ENCODE measurements around the gene SORBS1.

The SORBS1 gene

DNA sequence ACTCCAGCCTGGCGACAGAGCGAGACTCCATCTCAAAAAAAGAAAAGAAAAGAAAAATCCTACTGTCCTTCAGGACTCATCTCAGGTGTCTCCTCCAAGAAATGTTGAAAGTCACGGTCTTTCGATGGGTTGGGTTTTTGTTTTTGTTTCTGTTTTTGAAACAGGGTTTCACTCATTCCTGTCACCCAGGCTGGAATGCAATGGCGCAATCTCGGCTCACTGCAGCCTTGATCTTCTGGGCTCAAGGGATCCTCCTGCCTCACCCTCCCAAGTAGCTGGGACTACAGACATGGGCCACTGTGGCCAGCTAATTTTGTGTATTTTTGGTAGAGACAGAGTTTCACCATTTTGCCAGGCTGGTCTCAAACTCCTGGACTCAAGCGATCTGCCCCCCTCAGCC is 3.1 kb upstream of the SORBS1 start:
- no peak for DNase-seq

DNA sequence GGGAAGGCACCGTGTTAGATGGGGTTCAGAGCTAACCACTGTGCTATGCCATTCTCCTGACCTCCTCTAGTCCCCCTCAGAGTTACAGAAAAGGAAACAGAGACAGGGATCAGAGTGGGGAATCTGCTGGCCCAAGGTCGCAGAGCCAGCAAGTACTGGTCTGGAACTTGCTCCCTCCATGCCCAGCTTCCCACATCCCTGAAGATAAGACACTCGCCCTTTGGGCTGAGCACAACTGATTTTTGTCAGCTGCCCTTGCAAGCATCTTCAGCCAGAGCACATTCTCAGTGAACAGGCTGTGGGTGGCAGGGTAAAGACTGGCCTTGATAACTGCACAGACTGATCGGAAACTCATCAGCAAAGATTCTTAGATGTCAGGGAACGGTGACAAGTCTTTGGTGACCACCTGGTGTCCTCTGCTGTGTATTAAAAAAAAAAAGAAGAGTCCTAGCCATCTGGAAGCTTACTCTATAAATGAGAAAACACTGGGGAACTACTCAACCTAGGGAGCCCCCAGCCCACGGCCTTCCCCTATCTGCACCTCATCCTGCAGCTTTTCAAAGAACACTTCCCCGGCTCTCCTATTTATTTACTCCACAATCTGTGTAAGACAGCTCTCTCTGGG is 1.3 kb upstream of the SORBS1 start:
- no peak for DNase-seq

DNA sequence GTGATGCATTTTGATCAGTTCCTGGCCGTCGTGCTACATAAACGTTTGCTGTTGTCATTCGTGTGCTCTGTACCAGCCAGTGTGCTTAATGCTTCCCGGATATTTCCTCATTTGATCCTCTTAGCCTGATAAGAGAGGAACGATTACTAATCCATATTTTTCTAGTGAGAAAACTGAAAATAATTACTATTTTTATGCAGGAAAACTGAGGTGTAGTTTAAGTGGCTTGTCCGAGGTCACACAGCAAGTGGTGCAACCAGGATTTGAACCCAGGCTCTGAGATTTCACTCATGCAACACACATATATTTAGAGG is 650 bp upstream of the SORBS1 start:
- DNase-seq = no peak

DNA sequence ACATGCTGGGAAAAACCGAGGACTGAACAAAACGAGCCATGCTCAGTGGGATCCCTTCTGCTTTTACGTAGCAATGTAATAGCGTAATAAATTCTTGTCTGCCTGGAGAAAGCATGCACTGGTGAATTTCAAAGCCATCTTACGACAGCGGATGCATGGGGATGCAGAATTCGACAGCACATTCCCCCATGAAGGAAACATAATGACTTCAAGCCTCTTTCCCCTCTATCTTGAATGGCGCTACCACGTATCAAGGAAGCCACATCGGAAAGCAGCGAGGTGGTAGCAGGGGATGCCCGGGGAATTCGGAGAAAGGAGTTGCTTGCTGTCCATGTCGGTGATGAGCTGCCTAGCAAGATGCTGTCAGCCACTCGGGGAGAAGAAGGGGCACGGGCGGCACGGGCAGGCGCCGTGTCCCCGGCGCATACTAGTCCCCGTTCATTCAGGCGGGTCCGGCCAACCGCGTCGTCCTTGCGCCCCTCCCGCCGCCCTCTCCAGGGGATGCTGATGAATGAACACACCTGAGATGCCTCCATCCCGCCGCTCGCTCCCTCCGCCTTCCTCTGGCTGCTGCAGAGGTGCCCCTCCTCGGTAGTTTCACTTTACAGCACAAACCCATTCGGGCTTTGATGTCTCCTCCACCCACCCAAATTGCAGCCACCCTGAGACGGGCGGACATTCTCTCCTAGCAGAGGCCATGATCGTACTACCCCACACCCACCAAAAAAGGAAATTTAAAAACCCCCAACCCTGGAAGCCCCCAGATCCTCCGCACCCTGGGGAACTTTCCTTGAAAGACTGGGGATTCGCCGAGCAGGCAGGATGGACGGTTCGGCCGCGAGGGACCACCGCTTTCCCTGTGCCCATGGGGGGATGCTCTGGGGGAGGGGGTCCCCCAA is 644 bp downstream of the SORBS1 start:
- DNase-seq = peak; percentile 79

DNA sequence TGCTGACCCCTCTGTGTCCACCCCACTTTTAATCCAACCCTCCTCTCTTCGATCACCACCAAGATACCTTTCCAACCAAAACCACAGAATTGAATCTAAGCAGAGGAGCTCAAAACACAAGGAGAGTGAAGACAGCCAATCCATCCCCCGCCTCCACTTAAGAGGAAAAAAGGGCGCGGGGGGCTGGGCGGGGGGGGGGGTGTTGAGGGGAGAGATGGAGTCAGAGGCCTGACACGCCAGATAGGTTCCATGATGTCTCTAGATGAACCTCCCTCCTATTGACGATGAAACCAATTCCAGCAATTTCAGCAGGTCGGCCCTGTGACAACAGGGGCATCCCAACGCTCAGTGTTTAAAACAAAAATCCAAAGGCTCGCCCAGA is 1.3 kb downstream of the SORBS1 start:
- peak; percentile 58 for DNase-seq

DNA sequence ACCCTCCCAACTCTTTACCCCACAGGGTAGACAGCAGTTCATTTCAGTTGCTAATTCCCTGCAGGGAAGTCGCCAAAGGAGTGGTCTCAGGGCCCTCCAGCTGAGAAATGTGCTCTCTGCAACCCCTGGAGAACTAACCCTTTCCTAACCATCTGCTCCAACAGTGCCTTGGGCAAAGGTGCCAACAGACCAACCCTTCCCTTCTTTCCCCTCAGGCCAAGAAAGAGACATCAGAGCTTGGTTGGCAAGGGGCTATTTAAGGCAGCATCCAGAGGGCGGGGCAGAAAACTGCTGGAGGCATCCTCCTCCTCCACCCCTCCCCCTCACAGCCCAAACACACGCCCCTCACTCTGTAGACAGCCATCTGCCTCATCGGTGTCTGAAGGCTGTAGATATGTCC is 1.7 kb downstream of the SORBS1 start:
- peak; percentile 86 for DNase-seq

DNA sequence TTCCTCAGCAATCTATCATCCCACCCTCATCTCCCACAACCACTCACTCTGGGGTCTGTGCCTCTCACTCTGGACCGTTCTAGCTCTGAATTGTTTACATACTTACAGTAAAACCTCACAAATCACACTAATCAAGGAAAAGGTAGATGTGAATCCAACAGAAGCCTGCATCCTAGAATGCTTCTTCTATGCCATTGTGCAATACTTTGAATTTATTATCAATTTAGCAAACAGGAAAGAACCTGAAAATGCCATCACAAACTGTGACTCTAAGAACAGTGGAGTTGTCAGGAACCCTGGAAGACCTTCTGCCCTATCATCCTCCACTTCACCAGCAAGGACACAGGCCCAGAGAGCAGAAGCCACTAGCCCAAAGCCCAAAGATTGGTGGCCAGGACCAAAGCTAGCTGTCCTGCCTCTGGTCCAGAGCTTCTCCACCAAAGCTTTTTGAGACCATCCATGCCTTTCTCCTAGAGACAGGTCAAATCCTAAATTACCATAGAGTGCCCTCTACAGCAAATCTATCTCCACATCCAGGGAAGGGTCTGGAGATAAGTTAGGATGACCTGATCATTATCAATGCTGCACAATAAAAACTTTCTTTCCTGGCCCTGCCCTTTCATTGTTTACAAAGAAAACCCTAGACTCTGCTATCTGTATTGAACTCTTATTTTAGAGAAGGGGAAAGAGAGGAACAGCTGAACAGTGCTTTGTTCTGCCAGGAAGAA is 2.4 kb downstream of the SORBS1 start:
- DNase-seq = no peak

DNA sequence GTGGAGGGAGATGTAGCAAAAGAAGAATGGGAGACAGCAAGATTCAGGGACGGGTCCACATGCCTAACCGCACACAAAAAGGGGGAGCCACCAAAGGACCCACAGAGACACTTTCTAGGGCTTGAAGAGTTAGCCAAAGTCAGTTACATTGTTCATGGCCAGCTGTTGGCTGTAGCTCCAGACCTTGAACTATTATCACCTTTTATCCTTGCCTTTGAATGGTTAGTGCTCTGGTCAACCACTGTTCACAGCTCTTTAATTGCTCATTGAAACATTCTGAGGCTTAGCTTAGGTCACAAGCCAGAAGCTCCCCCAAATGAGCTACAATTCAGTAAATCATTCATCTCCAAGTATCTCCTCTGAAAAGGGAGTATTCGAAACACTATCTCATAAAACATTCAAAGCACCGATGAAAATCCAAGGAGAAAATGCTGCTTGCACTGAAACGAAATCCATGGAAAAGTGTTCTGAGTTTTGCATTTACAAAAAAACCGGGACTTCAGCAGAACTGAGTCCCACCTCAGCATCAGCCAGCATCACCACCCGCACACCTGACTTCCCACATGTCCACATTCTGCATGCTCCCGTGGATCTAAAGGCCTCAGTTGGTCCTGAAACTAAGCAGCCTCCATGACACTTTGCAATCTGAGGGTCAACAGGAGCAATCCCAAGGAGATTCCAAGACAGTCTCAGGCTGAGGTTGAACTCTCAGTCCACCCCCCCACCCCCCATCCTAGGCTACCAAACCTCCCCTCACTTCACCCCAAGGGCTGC is 4.0 kb downstream of the SORBS1 start:
- no peak for DNase-seq

DNA sequence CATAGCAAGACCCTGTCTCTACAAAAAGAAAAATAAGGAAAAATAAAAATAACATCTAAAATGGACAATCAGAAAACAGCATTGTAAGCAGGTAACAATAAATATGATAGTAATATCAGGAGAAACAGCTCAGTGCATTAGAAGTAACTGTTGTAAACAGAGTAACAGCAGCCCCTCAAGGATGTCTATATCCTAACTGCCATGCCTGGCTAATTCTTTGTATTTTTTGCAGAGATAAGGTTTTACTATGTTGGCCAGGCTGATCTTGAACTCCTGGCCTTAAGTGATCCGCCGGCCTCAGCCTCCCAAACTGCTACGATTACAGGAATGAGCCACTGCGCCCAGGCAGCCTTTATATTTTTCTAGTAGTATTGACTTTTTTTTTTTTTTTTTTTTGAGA is 7.5 kb downstream of the SORBS1 start:
- no peak for DNase-seq

DNA sequence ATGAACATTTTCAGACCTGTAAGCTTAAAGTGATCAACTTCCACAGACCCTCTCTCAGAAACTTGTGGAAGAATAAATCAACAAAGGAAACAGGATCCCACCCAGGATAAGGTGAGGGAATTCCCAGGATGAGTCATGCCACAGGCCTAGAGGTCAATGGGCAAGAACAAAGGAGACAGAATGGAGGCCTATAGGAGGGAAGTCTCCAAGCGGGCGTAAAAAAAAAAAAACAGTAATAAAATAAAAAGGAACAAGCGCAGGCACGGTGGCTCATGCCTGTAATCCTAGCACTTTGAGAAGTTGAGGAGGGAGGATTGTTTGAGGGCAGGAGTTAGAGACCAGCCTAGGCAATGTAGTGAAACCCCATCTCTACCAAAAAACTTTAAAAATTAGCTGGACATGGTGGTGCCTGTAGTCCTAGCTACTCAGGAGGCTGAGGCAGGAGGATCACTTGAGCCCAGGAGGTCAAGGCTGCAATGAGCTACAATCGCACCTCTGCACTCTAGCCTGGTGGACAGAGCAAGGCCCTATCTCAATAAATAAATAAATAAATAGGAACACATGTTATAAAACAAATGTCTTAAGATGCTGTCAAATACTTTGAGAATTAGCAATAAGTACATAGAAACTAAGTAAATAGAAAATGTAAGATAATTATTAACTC is 8.4 kb downstream of the SORBS1 start:
- DNase-seq = peak; percentile 37

DNA sequence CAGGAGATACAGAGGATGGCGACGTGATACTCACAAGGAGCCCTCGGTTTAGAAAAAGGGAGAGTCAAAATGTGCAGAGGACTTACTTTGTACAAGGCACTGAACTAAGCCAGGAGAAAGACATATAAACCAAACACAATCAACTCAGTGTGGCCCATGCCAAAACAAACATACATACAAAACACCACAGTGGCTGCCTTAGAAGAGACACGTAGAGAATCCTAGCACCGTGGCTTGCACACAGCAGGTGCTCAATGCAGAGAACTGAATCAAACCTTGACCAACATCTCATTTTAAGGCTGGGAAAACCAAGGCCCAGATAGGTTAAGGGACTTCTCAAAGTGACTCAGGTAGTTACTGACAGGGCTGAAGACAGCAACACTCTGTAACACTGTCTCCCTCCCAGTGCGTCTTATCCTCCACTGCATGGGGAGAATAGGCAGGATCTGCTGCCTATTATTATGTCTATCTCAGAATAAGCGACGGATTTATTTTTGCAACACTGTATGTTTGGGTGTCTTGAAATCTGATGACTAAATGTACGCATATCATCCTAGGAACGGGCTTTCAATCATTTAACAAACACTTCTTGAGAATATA is 11.0 kb downstream of the SORBS1 start:
- peak; percentile 66 for DNase-seq

DNA sequence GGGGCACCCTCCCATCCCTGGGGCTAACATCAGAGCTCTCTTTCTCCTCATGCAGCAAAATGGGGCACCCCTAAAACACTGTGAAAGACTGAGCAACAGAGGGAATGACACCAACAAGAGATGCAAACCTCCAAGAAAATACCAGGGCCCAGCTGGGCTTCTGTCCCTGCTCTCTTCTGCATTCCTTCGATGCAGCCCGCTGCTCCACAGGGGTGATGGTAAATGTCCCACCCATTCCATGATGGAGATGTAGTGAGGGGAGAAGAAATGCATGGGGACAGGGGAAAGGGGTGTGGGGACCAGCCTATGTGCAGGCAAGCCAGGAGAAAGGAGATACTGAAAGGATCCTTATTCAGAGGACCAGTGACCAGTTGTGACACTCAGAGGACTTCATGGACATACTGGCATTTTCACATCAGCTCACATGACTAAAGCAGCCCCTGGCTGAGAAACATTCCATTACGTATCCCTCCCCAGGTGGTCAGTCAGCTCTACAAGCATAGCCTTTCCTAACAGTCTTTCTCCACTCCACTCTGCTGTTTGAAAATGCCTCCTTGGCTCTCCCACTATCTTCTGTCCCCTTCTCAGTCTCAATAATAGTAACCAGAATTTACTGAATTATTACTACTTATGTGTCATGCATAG is 13.3 kb downstream of the SORBS1 start:
- DNase-seq = no peak

DNA sequence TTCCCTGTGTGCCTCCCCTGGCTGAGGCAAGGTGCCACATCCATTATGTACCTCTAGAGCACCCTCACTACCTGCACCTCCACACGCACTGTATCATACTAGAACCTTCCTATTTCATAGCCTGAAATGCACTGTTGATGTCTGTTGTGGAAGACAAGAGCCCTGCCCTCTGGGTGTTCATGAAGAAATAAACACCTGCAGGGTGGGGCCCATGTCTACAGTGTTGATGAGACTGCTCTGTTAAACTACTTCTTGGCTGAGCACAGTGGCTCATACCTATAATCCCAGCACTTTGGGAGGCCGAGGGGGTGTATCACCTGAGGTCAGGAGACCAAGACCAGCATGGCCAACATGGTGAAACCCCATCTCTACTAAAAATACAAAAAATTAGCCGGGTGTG is 14.0 kb downstream of the SORBS1 start:
- no peak for DNase-seq

DNA sequence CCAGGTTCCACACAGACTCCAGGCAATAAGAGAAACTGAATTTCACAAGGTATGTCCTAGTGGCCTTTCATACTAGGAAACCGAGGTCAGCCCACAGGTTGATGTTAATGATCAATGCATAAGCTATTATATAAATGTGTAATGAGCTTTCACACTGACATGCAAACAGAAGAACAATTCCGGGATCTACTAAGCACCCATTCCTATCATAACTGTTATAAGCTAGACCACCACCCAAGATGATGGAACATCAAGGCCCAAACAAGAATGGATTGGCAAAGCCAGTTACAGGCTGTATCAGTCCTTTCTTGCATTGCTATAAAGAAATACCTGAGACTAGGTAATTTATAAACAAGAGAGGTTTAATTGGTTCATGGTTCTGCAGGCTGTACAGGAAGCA is 15.2 kb downstream of the SORBS1 start:
- no peak for DNase-seq

DNA sequence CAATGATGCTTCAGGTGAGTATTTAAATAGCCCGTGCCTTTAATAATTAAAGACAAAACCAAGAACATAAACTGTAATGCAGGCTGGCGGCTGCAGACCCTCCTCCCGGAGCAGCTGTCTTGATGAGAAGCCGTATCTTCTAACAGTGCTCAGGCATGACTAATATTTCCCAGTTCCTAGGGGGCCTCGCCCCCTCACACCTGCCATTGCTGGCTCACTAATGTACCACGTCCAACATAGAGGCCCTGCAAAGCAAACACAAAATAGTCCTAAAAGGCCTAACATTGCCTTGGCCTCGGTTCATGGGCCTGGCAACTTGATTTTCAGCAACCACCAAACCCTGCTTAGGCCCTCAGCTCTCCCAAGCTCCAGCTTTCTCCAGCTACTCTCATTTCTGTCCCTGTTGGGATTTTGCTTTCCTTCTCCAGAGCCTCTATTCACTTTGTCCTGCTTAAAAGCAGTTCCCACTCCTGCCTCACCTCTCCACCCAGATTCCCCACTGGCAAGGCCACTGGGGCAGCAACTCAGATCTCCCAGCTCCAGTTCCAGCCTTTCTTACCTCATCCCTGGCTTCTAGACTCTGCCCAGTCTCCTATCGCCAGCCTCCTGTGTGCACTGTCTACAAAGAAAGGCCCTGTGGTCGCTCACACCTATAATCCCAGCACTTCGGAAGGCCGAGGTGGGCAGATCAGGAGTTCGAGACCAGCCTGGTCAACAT is 16.2 kb downstream of the SORBS1 start:
- DNase-seq = peak; percentile 59

DNA sequence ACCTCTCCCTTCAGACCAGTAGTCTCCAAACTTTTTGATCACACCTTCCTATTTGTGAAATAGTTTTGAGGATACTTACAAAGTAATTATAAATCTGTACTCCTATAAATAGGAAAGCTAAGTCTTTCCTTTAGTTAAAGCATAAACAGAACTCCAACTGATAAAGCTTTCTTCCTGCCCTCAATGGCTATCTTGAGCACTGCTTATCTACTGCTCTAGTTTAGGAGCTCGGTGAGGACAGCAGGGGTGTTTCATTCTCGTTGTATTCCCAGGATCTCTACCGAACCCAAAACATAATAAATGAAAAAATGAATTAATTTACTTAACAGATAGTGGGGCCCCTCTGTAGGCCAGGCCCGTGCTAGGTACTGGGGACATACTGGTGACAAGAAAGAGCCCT is 17.7 kb downstream of the SORBS1 start:
- no peak for DNase-seq

DNA sequence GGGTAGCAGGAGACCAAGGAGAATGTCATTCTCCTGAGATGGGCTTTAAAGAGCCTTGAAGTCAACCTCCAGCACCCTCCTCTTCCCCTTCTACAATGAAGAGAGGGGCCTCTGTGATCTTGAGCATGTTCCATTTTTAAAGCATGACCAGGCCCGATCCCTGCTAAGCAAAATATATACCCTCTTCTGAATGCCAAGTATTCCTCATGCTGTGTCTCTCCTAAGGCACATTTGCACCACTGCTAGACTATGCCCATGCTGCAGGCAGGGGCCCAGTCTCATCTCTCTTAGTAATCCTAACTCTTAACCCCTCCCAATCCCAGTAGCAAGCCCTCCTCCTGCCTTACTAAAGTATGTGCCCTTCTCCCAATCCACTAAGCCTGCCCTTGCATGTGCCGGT is 18.4 kb downstream of the SORBS1 start:
- DNase-seq = peak; percentile 79

DNA sequence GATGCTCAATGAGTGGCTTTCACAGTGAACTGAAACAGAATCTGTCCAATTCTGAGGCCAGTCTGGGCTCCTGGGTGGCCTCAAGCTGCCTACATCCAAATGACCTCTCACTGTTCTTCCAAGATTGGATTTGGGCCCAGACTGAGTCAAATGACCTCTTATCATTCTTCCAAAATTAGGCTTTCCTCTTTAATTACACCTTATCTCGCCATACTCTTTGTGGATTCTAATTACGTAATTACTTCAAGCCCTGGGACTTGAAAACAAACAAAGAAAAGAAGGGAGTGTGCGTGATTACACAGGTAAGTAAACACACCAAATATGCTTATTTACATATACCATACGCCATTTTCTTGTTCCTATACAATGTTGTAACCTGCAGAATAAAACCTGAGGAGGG is 18.8 kb downstream of the SORBS1 start:
- peak; percentile 88 for DNase-seq

DNA sequence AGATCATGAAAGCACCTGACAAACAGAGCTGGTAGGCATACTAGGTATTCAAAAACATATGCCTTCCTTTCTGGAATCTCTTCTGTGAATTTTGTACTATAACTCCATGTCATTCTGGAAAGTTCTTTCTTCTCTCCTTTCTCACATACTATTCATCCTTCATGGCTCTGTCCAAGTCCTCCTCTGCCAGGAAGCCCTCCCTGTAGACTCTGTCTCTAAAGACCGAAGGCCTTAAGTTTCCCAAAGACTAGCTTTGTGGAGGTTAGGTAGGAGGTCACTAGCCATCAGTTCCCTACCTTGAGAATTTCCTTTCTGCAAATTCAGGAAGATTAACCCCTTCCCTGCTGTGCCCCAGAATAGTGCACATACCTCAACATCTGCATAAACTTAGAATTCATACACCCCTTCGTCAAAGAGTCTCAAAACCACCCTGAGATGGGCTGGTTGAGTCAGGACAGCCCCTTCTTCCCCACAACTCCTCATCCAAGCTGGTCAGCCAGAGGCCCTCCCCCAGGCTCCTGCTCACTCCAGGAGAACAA is 20.6 kb downstream of the SORBS1 start:
- DNase-seq = no peak

DNA sequence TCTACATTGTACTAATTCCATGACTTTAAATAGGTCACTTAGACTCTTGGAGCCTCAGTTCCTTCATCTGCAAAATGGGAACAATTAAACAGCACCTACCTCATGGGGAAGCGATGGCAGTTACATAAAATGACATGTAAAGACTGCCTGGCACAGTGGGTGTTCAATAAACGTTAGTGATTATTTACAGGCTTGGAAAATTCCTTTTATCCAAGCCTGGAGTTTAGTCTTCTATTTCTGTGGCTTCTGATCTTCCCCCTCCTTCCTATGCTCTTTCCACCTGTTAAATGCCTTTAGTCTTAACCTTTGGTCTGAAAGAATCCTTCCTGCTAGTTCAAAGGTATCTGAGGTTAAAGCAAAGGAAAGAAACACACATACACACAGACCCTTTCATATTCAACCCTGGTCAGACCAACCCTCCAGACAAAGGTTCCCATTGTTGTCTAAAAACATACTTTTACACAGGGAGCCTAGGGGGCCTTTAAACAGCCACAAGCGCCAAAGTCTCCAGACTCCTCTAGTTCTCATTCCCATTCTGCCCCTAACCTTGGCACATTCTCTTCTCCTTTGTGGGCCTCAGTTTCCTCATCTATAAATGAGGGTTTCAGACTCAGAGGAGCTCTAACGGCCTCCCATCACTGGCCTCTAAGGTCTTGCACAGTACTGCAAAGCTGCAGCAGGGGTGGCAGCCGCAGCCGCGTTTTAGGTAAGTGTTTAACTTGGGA is 21.4 kb downstream of the SORBS1 start:
- no peak for DNase-seq

Data from NCI-H69 (cell line).